H1 (cell line): ENCODE data around the gene KRTAP3-1. TPM values are rescaled to one million over a fixed set of nuclear protein-coding genes. Genes with fewer than 3 reads are reported as not detected.

Source experiments
- CTCF ChIA-PET: fragments of 300-600 bp; sonication (Branson Sonifier 250); formaldehyde crosslinking; loops from one replicate; lab custom pipeline; 2021; ENCODE audit not compliant: partially characterized antibody; lab: Charles Lee
- POLR2A ChIA-PET: fragments of 300-600 bp; sonication (Branson Sonifier 250); formaldehyde crosslinking; loops from one replicate; lab custom pipeline; 2021; ENCODE audit warnings: inconsistent platforms; ENCODE audit not compliant: partially characterized antibody; lab: Charles Lee
- DNase-seq, 2 experiments: peaks; one replicate each; pipeline versions ENCODE4 v3.0.0 to v3.0.0-alpha.2; 2010 to 2022; ENCODE audit warnings: low spot score in 2 of 2, low read depth in 1 of 2, mixed read lengths in 1 of 2
- FAIRE-seq: peaks from 2 replicates; lab custom pipeline; 2011; peaks lifted over from hg19 to GRCh38; lab: Jason Lieb, UNC
- H2AFZ ChIP-seq: 2 replicates; pipeline ENCODE4 v1.8.1; 2012; ENCODE audit warnings: low read length, inconsistent platforms
- H2AK5ac ChIP-seq: 2 replicates; pipeline ENCODE4 v1.6.1; 2013; ENCODE audit warnings: low read depth, low read length
- H2BK120ac ChIP-seq: replicated peaks from 2 replicates; pipeline ENCODE3; 2013; ENCODE audit warnings: low read depth, low read length, inconsistent platforms
- H2BK12ac ChIP-seq: 2 replicates; pipeline ENCODE4 v1.6.1; 2013; ENCODE audit warnings: low read depth, low read length
- H2BK15ac ChIP-seq: 2 replicates; pipeline ENCODE4 v1.6.1; 2013; ENCODE audit warnings: low read length
- H2BK20ac ChIP-seq: 2 replicates; pipeline ENCODE4 v1.6.1; 2013; ENCODE audit warnings: low read length
- H2BK5ac ChIP-seq: 2 replicates; pipeline ENCODE4 v1.6.1; 2013; ENCODE audit warnings: low read depth, low read length
- H3K14ac ChIP-seq: 2 replicates; pipeline ENCODE4 v1.6.1; 2013; ENCODE audit warnings: inconsistent platforms; ENCODE audit not compliant: insufficient read length
- H3K18ac ChIP-seq: 2 replicates; pipeline ENCODE4 v1.6.1; 2013; ENCODE audit warnings: low read length; ENCODE audit errors: extremely low read depth
- H3K23ac ChIP-seq: 2 replicates; pipeline ENCODE4 v1.6.1; 2013; ENCODE audit warnings: inconsistent platforms; ENCODE audit not compliant: insufficient read length
- H3K23me2 ChIP-seq: 2 replicates; pipeline ENCODE4 v1.6.1; 2013; ENCODE audit warnings: low read depth, low read length
- H3K27ac ChIP-seq: 2 replicates; pipeline ENCODE4 v1.6.1; 2011; ENCODE audit warnings: low read depth, low read length, inconsistent platforms
- H3K27me3 ChIP-seq, 4 experiments: replicated peaks in 1 of 4; 1 replicate in 1 of 4; 2 replicates in 3 of 4; pipeline versions ENCODE4 v1.6.1 to v1.8.1; 2011 to 2013; ENCODE audit warnings: low read length in 3 of 4, mild to moderate bottlenecking in 3 of 4, inconsistent platforms in 2 of 4, mixed read lengths in 2 of 4, moderate library complexity in 1 of 4; ENCODE audit not compliant: control insufficient read depth in 3 of 4, insufficient read depth in 3 of 4; ENCODE audit errors: extremely low read depth in 1 of 4
- H3K36me3 ChIP-seq, 4 experiments: 2 replicates each; pipeline versions ENCODE4 v1.6.1 to v1.8.1; 2011 to 2013; ENCODE audit warnings: mild to moderate bottlenecking in 4 of 4, low read length in 3 of 4, moderate library complexity in 2 of 4, control low read depth in 1 of 4, inconsistent platforms in 1 of 4; ENCODE audit not compliant: insufficient read depth in 4 of 4, control insufficient read depth in 2 of 4
- H3K4ac ChIP-seq: replicated peaks from 2 replicates; pipeline ENCODE3; 2013; ENCODE audit warnings: low read length, low read depth, mixed read lengths, inconsistent platforms; ENCODE audit not compliant: insufficient read length
- H3K4me1 ChIP-seq, 4 experiments: replicated peaks in 1 of 4; 1 replicate in 1 of 4; 2 replicates in 3 of 4; pipeline versions ENCODE4 v1.6.1 to v1.8.1; 2011 to 2013; ENCODE audit warnings: low read length in 3 of 4, inconsistent platforms in 2 of 4, mixed read lengths in 1 of 4; ENCODE audit not compliant: insufficient read depth in 4 of 4, control insufficient read depth in 3 of 4
- H3K4me2 ChIP-seq, 2 experiments: 2 replicates each; pipeline versions ENCODE4 v1.6.1 to v1.8.1; 2011 to 2013; ENCODE audit warnings: low read depth in 2 of 2, low read length in 2 of 2, control low read depth in 1 of 2, inconsistent platforms in 1 of 2, mild to moderate bottlenecking in 1 of 2; ENCODE audit not compliant: insufficient read depth in 1 of 2
- H3K4me3 ChIP-seq, 4 experiments: fragments of 200-600, 300-600 bp in 1 of 4; sonication (generic), shearing (Covaris generic), sonication (Bioruptor Twin) in 1 of 4; 2 replicates each; pipeline versions ENCODE4 v1.5.1 to v1.8.1; 2011 to 2016; ENCODE audit warnings: low read length in 4 of 4, low read depth in 3 of 4, control low read depth in 2 of 4, inconsistent platforms in 2 of 4, mild to moderate bottlenecking in 2 of 4, mixed read lengths in 1 of 4, moderate library complexity in 1 of 4; ENCODE audit not compliant: insufficient read depth in 2 of 4; ENCODE audit errors: extremely low read depth in 1 of 4
- H3K56ac ChIP-seq: replicated peaks from 2 replicates; pipeline ENCODE3; 2013; ENCODE audit warnings: low read depth, mild to moderate bottlenecking, mixed read lengths, low read length, inconsistent platforms; ENCODE audit not compliant: insufficient read length
- H3K79me1 ChIP-seq: 2 replicates; pipeline ENCODE4 v1.6.1; 2013; ENCODE audit warnings: low read depth, low read length, control low read depth
- H3K79me2 ChIP-seq, 2 experiments: 2 replicates each; pipeline versions ENCODE4 v1.6.1 to v1.8.1; 2012 to 2013; ENCODE audit warnings: low read length in 2 of 2, mild to moderate bottlenecking in 2 of 2, inconsistent platforms in 1 of 2; ENCODE audit not compliant: insufficient read depth in 2 of 2, control insufficient read depth in 1 of 2
- H3K9ac ChIP-seq, 4 experiments: replicated peaks in 1 of 4; 1 replicate in 1 of 4; 2 replicates in 3 of 4; pipeline versions ENCODE4 v1.6.1 to v1.8.1; 2011 to 2013; ENCODE audit warnings: low read depth in 3 of 4, low read length in 3 of 4, control low read depth in 2 of 4, mild to moderate bottlenecking in 2 of 4, moderate library complexity in 2 of 4, inconsistent platforms in 1 of 4; ENCODE audit errors: extremely low read depth in 1 of 4
- H3K9me3 ChIP-seq, 2 experiments: 2 replicates each; pipeline versions ENCODE4 v1.6.1 to v1.8.1; 2012 to 2013; ENCODE audit warnings: mild to moderate bottlenecking in 2 of 2, moderate library complexity in 2 of 2, control low read depth in 1 of 2, inconsistent platforms in 1 of 2, low read depth in 1 of 2, low read length in 1 of 2, mixed read lengths in 1 of 2; ENCODE audit not compliant: insufficient read depth in 2 of 2
- H4K20me1 ChIP-seq, 2 experiments: replicated peaks in 1 of 2; 2 replicates each; pipeline versions ENCODE3 to v1.8.1; 2011 to 2013; ENCODE audit warnings: inconsistent platforms in 2 of 2, low read length in 2 of 2, mild to moderate bottlenecking in 1 of 2; ENCODE audit not compliant: insufficient read depth in 2 of 2, control insufficient read depth in 1 of 2
- H4K5ac ChIP-seq: 2 replicates; pipeline ENCODE4 v1.6.1; 2013; ENCODE audit warnings: low read length, low read depth, mixed read lengths, inconsistent platforms; ENCODE audit not compliant: insufficient read length
- H4K8ac ChIP-seq: 2 replicates; pipeline ENCODE4 v1.8.0; 2013; ENCODE audit warnings: mild to moderate bottlenecking, moderate library complexity, low read length, inconsistent platforms; ENCODE audit not compliant: insufficient read depth; ENCODE audit errors: extremely low read depth
- H4K91ac ChIP-seq: replicated peaks from 2 replicates; pipeline ENCODE3; 2013; ENCODE audit warnings: low read length, mixed read lengths, inconsistent platforms; ENCODE audit not compliant: insufficient read length
- CBX8 ChIP-seq: fragments of 300-800, 300-1000 bp; sonication (generic); IDR thresholded peaks from 2 replicates; pipeline ENCODE4 v1.7.1; 2016; ENCODE audit warnings: low read depth, low read length, borderline replicate concordance
- GABPA ChIP-seq: IDR thresholded peaks from 2 replicates; pipeline ENCODE4 v1.6.1; 2011; ENCODE audit warnings: mild to moderate bottlenecking, low read length, moderate library complexity, borderline replicate concordance; ENCODE audit not compliant: insufficient read depth
- HDAC2 ChIP-seq, 2 experiments: fragments of 300-600 bp in 1 of 2; sonication (generic) in 1 of 2; IDR thresholded peaks; 2 replicates each; pipeline ENCODE4 v1.6.1; 2011 to 2012; ENCODE audit warnings: low read depth in 2 of 2, low read length in 2 of 2, mild to moderate bottlenecking in 2 of 2, moderate library complexity in 2 of 2, borderline replicate concordance in 1 of 2, inconsistent platforms in 1 of 2
- JUND ChIP-seq: IDR thresholded peaks from 2 replicates; pipeline ENCODE4 v1.6.1; 2011; ENCODE audit warnings: mild to moderate bottlenecking, improper control_type of control experiment, low read length
- NRF1 ChIP-seq: IDR thresholded peaks from 2 replicates; pipeline ENCODE4 v1.6.1; 2011; ENCODE audit warnings: mild to moderate bottlenecking, low read depth, low read length, improper control_type of control experiment
- SP4 ChIP-seq: IDR thresholded peaks from 2 replicates; pipeline ENCODE4 v1.6.1; 2012; ENCODE audit warnings: low read length, inconsistent platforms
- SRF ChIP-seq: IDR thresholded peaks from 2 replicates; pipeline ENCODE4 v1.6.1; 2011; ENCODE audit warnings: mild to moderate bottlenecking, low read depth, low read length, moderate library complexity
- WGBS, 2 experiments: shearing (Covaris generic) in 1 of 2; methylation state at CpG; one replicate each; pipeline versions ENCODE4 v1.1.6 to v1.1.7; 2013 to 2015; ENCODE audit warnings: low lambda C conversion rate in 2 of 2, mixed read lengths in 2 of 2, inconsistent platforms in 1 of 2, low coverage in 1 of 2, missing lambda C conversion rate in 1 of 2; ENCODE audit not compliant: insufficient replicate concordance in 2 of 2, insufficient coverage in 1 of 2, insufficient read length in 1 of 2; ENCODE audit errors: extremely low coverage in 1 of 2, missing lambda C conversion rate in 1 of 2; 5-methylcytosine and 5-hydroxymethylcytosine counted together
- polyA plus RNA-seq, 7 experiments: library from polyadenylated mRNA; depleted of rRNA in 3 of 7; stranded (reverse) in 5 of 7; unstranded in 2 of 7; fragments of >200 nt in 5 of 7; fragments of 200-250 nt in 2 of 7; gene quantifications; 1 replicate in 5 of 7; 2 replicates in 1 of 7; 4 replicates in 1 of 7; pipeline versions ENCODE4 v1.2.1 to v1.2.3, GENCODE V29; 2011 to 2013; ENCODE audit warnings: missing spikeins in 2 of 7, mixed read lengths in 2 of 7
- total RNA-seq: library from RNA; stranded (reverse); fragmentation: NEBNext Ultra II Directional; extraction: Animal tissue kit (Norgen Biotek cat#: 25700); gene quantifications from 2 replicates; pipeline ENCODE4 v1.2.1, GENCODE V29; 2021

Gene KRTAP3-1
- total and polyA plus RNA-seq, 2 of the 8 experiments (the other 6 are each of a cell fraction or from before 2014, with no cell fraction given): not detected

DNA sequence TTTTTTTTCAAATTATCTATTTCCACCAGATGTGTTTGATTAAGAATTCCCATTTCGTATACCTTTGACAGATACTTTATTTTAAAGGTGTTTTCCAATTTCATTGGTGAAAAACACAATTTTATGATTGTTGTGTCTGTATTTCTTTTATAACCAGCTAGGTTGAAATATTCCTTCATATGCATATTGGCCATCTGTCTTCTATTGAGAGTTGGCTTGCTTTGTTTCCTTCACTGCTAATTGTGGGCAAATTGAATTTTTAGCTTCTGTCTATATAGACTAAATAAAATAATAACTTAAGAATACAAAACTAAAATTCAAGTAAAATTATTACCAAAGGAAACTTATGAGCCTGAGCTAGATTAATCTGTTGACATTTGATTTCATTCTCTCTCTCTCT, 13.8 kb downstream of the KRTAP3-1 start:
- Histone ChIP-seq H2BK5ac (no peak overlapping the region), H2AK5ac (no peak overlapping the region), H2BK12ac (no peak overlapping the region), H3K4me3 (no peak overlapping the region), H4K5ac (no peak overlapping the region), H3K79me2 (no peaks in the 10 kb centered on the region), H3K79me1 (no peaks in the 10 kb centered on the region), H4K8ac (no peak overlapping the region), H3K14ac (no peak overlapping the region), H3K4ac (no peak overlapping the region), H2BK20ac (no peak overlapping the region), H4K20me1 (no peaks in the 10 kb centered on the region), H2BK120ac (no peak overlapping the region), H2AFZ (no peak overlapping the region), H3K23me2 (no peaks in the 10 kb centered on the region), H3K27ac (no peak overlapping the region), H3K4me1 (peaks cover 0 to 2% (median 0%) of the 10 kb centered on the region in 4 experiments; a peak in 2 of 7 replicates), H3K27me3 (no peaks in the 10 kb centered on the region), H3K4me2 (no peak overlapping the region), H3K9me3 (no peaks in the 10 kb centered on the region), H3K56ac (no peak overlapping the region), H3K36me3 (no peaks in the 10 kb centered on the region), H3K23ac (no peak overlapping the region), H3K9ac (no peak overlapping the region), H3K18ac (no peak overlapping the region), H4K91ac (no peak overlapping the region), H2BK15ac (no peak overlapping the region)
- FAIRE-seq (no peak), DNase-seq (no peak)
- 53% methylated on average over 1 of the region's 1 CpG; no CpG with 5 or more reads in 1 of the 2 experiments for WGBS, 2 experiments
- CTCF ChIA-PET: interaction anchor here (1.0 to 1.6 kb wide), 2 partner anchors 32 to 212 kb away, joined by 3 to 4 read pairs; no protein-coding TSS in a partner anchor
- POLR2A ChIA-PET: interaction anchor here (0.7 kb wide), 1 partner anchor 30 kb away, joined by 3 read pairs; no protein-coding TSS in a partner anchor
- TF ChIP-seq JUND (no peak), SP4 (no peak), HDAC2 (IDR thresholded peaks at IDR 0.05; ENCODE audit: borderline replicate concordance in 1 of 2, low read depth in 2 of 2, low read length in 2 of 2) (no peak), NRF1 (no peak), SRF (no peak), GABPA (no peak), CBX8 (no peak)
